DMS53 treated with DMSO at 0.1 percent for 48 hours (cell line): ENCODE data around the gene HARBI1.

Experiments
- DNase-seq: peaks from one replicate; lab custom pipeline; 2025; ENCODE audit not compliant: unreplicated experiment; lab: John Stamatoyannopoulos, UW

The HARBI1 gene

GRCh38 chr11:46617134-46617971, at the start of gene HARBI1, which contains the start of gene ATG13:
TSS of gene HARBI1 (minus strand) at chr11:46617227. CDS start at chr11:46616237, 990 bp downstream.
TSS of gene ATG13 (plus strand) at chr11:46617553. CDS start at chr11:46644292, 26,739 bp downstream.
- peak; percentile 44 for DNase-seq

- no peak for DNase-seq
These were observed 49.5 kb upstream of the HARBI1 start for GRCh38 chr11:46666516-46666915.

GRCh38 chr11:46665356-46665755, 48.3 kb upstream of the HARBI1 start:
- DNase-seq, result no peak

GRCh38 chr11:46664612-46665011, 47.6 kb upstream of the HARBI1 start:
- no peak for DNase-seq

GRCh38 chr11:46663277-46663940, 46.4 kb upstream of the HARBI1 start:
- DNase-seq, result no peak

GRCh38 chr11:46662366-46662765, 45.3 kb upstream of the HARBI1 start:
- DNase-seq, result no peak

- DNase-seq, result no peak
These were observed 44.8 kb upstream of the HARBI1 start for GRCh38 chr11:46661836-46662235.

- DNase-seq, result no peak
These were observed 42.9 kb upstream of the HARBI1 start for GRCh38 chr11:46659908-46660307.

GRCh38 chr11:46658259-46658658, 41.2 kb upstream of the HARBI1 start:
- DNase-seq, result no peak

GRCh38 chr11:46657186-46657585, 40.2 kb upstream of the HARBI1 start:
- DNase-seq, result no peak

GRCh38 chr11:46655631-46656030, 38.6 kb upstream of the HARBI1 start:
- no peak for DNase-seq

GRCh38 chr11:46649180-46649738, 32.2 kb upstream of the HARBI1 start:
- DNase-seq, result no peak

- no peak for DNase-seq
These were observed 27.0 kb upstream of the HARBI1 start for GRCh38 chr11:46643986-46644385.

- DNase-seq, result no peak
These were observed 26.5 kb upstream of the HARBI1 start for GRCh38 chr11:46643531-46643930.

GRCh38 chr11:46642627-46643335, 25.8 kb upstream of the HARBI1 start:
- no peak for DNase-seq

GRCh38 chr11:46641639-46642038, 24.6 kb upstream of the HARBI1 start:
- no peak for DNase-seq

GRCh38 chr11:46640036-46640788, 23.2 kb upstream of the HARBI1 start:
- no peak for DNase-seq

GRCh38 chr11:46639197-46639839, 22.3 kb upstream of the HARBI1 start:
- no peak for DNase-seq

- no peak for DNase-seq
These were observed 20.5 kb upstream of the HARBI1 start for GRCh38 chr11:46637546-46637945.

GRCh38 chr11:46635557-46636139, 18.6 kb upstream of the HARBI1 start:
- DNase-seq, result no peak
